Muscle of leg (tissue), 11 donors: ENCODE results near the gene HNRNPLL. TPM values are rescaled to one million over a fixed set of nuclear protein-coding genes. Genes with fewer than 3 reads are reported as not detected.

Source experiments
- DNase-seq: peaks from one replicate; pipeline ENCODE4 v3.0.0; 2013
- H3K27ac ChIP-seq: one replicate; pipeline ENCODE4 v1.5.1; 2013; ENCODE audit warnings: mild to moderate bottlenecking, low read length, control low read depth
- H3K27me3 ChIP-seq: one replicate; pipeline ENCODE4 v1.6.1; 2013; ENCODE audit warnings: low read length; ENCODE audit not compliant: control insufficient read depth, insufficient read depth
- H3K36me3 ChIP-seq: one replicate; pipeline ENCODE4 v1.6.1; 2013; ENCODE audit warnings: low read length; ENCODE audit not compliant: control insufficient read depth, insufficient read depth
- H3K4me1 ChIP-seq: one replicate; pipeline ENCODE4 v1.6.1; 2013; ENCODE audit warnings: low read length; ENCODE audit not compliant: control insufficient read depth, insufficient read depth
- H3K4me3 ChIP-seq: one replicate; pipeline ENCODE4 v1.5.1; 2013; ENCODE audit warnings: low read length, control low read depth
- H3K9me3 ChIP-seq: replicated peaks from 2 replicates; pipeline ENCODE4 v1.6.1; 2013; ENCODE audit warnings: low read depth, low read length; ENCODE audit not compliant: control insufficient read depth
- WGBS: methylation state at CpG from one replicate; pipeline ENCODE4 v1.1.5; 2013; ENCODE audit warnings: missing lambda C conversion rate; ENCODE audit not compliant: insufficient coverage; 5-methylcytosine and 5-hydroxymethylcytosine counted together
- polyA plus RNA-seq, 8 donors: library from polyadenylated mRNA; unstranded; fragments of 120-200 nt; gene quantifications; one replicate each; pipeline versions ENCODE4 v1.2.1 to v1.2.3, GENCODE V29; 2013; ENCODE audit warnings: inconsistent platforms in 1 of 8, low replicate concordance in 1 of 8; ENCODE audit not compliant: insufficient read length in 8 of 8, insufficient read depth in 1 of 8
- total RNA-seq: library from RNA; stranded (reverse); fragments of 120-200 nt; gene quantifications from one replicate; pipeline ENCODE4 v1.2.4, GENCODE V29; 2013

The HNRNPLL gene
- total and polyA plus RNA-seq, 9 donors, result 33.0 to 44.7 (median 36.5) TPM

GRCh38 chr2:38605298-38605830 lies 2.6 kb upstream of the HNRNPLL start:
- H3K9me3 ChIP-seq, result no peaks in the 10 kb centered on the region
- no peak overlapping the region for H3K27ac ChIP-seq
- DNase-seq, result no peak
- H3K4me1 ChIP-seq, result peaks cover 8% of the 10 kb centered on the region
- no peak overlapping the region for H3K4me3 ChIP-seq
- no peaks in the 10 kb centered on the region for H3K27me3 ChIP-seq
- 93% methylated on average over 2 of the region's 4 CpGs for WGBS
- no peaks in the 10 kb centered on the region for H3K36me3 ChIP-seq

GRCh38 chr2:38603402-38604290 lies 918 bp upstream of the HNRNPLL start:
- 10% methylated on average over 20 of the region's 23 CpGs for WGBS
- peaks cover 13% of the 10 kb centered on the region for H3K4me1 ChIP-seq
- peak; percentile 92 for DNase-seq
- no peaks in the 10 kb centered on the region for H3K36me3 ChIP-seq
- H3K27me3 ChIP-seq, result no peaks in the 10 kb centered on the region
- peak overlapping the region; percentile 89 for H3K4me3 ChIP-seq
- peak overlapping the region; percentile 97 for H3K27ac ChIP-seq
- no peaks in the 10 kb centered on the region for H3K9me3 ChIP-seq

GRCh38 chr2:38602136-38602731 lies 494 bp downstream of the HNRNPLL start:
- Histone ChIP-seq H3K4me1 (peaks cover 14% of the 10 kb centered on the region), H3K27me3 (no peaks in the 10 kb centered on the region), H3K4me3 (peak overlapping the region; percentile 89), H3K9me3 (no peaks in the 10 kb centered on the region), H3K36me3 (no peaks in the 10 kb centered on the region), H3K27ac (peak overlapping the region; percentile 97)
- WGBS, result 0% methylated on average over 61 of the region's 74 CpGs
- peak; percentile 63 for DNase-seq

GRCh38 chr2:38601463-38602135 lies 1.1 kb downstream of the HNRNPLL start:
- WGBS, result under 1% methylated on average over 19 of the region's 25 CpGs

GRCh38 chr2:38600921-38601455 lies 1.7 kb downstream of the HNRNPLL start:
- Histone ChIP-seq H3K27ac (peak overlapping the region; percentile 97), H3K27me3 (no peaks in the 10 kb centered on the region), H3K36me3 (no peaks in the 10 kb centered on the region), H3K4me1 (peaks cover 14% of the 10 kb centered on the region), H3K9me3 (no peaks in the 10 kb centered on the region), H3K4me3 (peak overlapping the region; percentile 89)
- DNase-seq, result peak; percentile 39
- WGBS, result 0% methylated on average over 3 of the region's 9 CpGs

More at GRCh38 chr2:38601463-38602135, 1.1 kb downstream of the HNRNPLL start:
- Histone ChIP-seq H3K36me3 (no peaks in the 10 kb centered on the region), H3K27ac (peak overlapping the region; percentile 97), H3K4me3 (peak overlapping the region; percentile 89), H3K27me3 (no peaks in the 10 kb centered on the region), H3K9me3 (no peaks in the 10 kb centered on the region), H3K4me1 (peaks cover 14% of the 10 kb centered on the region)
- DNase-seq, result peak; percentile 53

GRCh38 chr2:38600242-38600891 lies 2.4 kb downstream of the HNRNPLL start:
- H3K9me3 ChIP-seq, result no peaks in the 10 kb centered on the region
- H3K4me1 ChIP-seq, result peaks cover 14% of the 10 kb centered on the region
- H3K27me3 ChIP-seq, result no peaks in the 10 kb centered on the region
- WGBS, result 0% methylated on average over 3 of the region's 15 CpGs
- no peaks in the 10 kb centered on the region for H3K36me3 ChIP-seq
- peak overlapping the region; percentile 50 for H3K27ac ChIP-seq
- peak overlapping the region; percentile 89 for H3K4me3 ChIP-seq
- DNase-seq, result peak; percentile 31

- H3K36me3 ChIP-seq, result no peaks in the 10 kb centered on the region
- H3K27me3 ChIP-seq, result no peaks in the 10 kb centered on the region
- no peak overlapping the region for H3K4me3 ChIP-seq
- H3K9me3 ChIP-seq, result no peaks in the 10 kb centered on the region
- H3K4me1 ChIP-seq, result peaks cover 14% of the 10 kb centered on the region
- H3K27ac ChIP-seq, result no peak overlapping the region
- peak; percentile 27 for DNase-seq
- no CpG with 5 or more reads among the region's 4 CpGs for WGBS
These were observed 3.0 kb downstream of the HNRNPLL start for GRCh38 chr2:38599706-38600105.

- Histone ChIP-seq H3K4me1 (peaks cover 13% of the 10 kb centered on the region), H3K36me3 (no peaks in the 10 kb centered on the region), H3K27me3 (no peaks in the 10 kb centered on the region), H3K27ac (peak overlapping the region; percentile 15), H3K4me3 (no peak overlapping the region), H3K9me3 (no peaks in the 10 kb centered on the region)
- DNase-seq, result no peak
- no CpG with 5 or more reads among the region's 1 CpG for WGBS
These were observed 3.8 kb downstream of the HNRNPLL start for GRCh38 chr2:38598991-38599295.

- 64% methylated on average over 1 of the region's 5 CpGs for WGBS
- peaks cover 8% of the 10 kb centered on the region for H3K4me1 ChIP-seq
- no peaks in the 10 kb centered on the region for H3K9me3 ChIP-seq
- H3K36me3 ChIP-seq, result no peaks in the 10 kb centered on the region
- no peak overlapping the region for H3K27ac ChIP-seq
- no peaks in the 10 kb centered on the region for H3K27me3 ChIP-seq
- no peak for DNase-seq
- H3K4me3 ChIP-seq, result no peak overlapping the region
These were observed 4.3 kb downstream of the HNRNPLL start for GRCh38 chr2:38598200-38598990.
